Upper lobe of left lung (tissue), 6 donors: ENCODE measurements around the gene LDLRAD2. TPM values are rescaled to one million over a fixed set of nuclear protein-coding genes. Genes with fewer than 3 reads are reported as not detected.

ENCODE experiments used
- ATAC-seq, 2 donors: fragments of 200-7000 bp; cut with Tn5 transposase; one replicate each; pipeline ENCODE4 v1.9.1; 2022; ENCODE audit warnings: mild to moderate bottlenecking in 2 of 2, moderate library complexity in 2 of 2; ENCODE audit not compliant: low FRiP score in 2 of 2
- DNase-seq, 2 donors: peaks; one replicate each; pipeline ENCODE4 v3.0.0-alpha.2; 2019 to 2020
- H3K27ac ChIP-seq, 4 donors: fragments of 200-600 bp; sonication (generic); one replicate each; pipeline ENCODE4 v1.5.1; 2016 to 2019
- H3K27me3 ChIP-seq, 4 donors: fragments of 200-600 bp; sonication (generic); one replicate each; pipeline ENCODE4 v1.5.1; 2017 to 2019
- H3K36me3 ChIP-seq, 4 donors: fragments of 200-600 bp; sonication (generic); one replicate each; pipeline ENCODE4 v1.5.1; 2016 to 2019
- H3K4me1 ChIP-seq, 4 donors: fragments of 200-600 bp; sonication (generic); one replicate each; pipeline ENCODE4 v1.5.1; 2018 to 2019
- H3K4me3 ChIP-seq, 4 donors: fragments of 200-600 bp; sonication (generic); one replicate each; pipeline ENCODE4 v1.5.1; 2017 to 2019; ENCODE audit warnings: mild to moderate bottlenecking in 2 of 4, moderate library complexity in 1 of 4
- H3K9me3 ChIP-seq, 4 donors: fragments of 200-600 bp; sonication (generic); one replicate each; pipeline ENCODE4 v1.5.1; 2018 to 2019
- EP300 ChIP-seq, 4 donors: sonication (generic); formaldehyde crosslinking; IDR thresholded peaks; one replicate each; pipeline ENCODE4 v1.5.1; 2017; ENCODE audit warnings: antibody characterized with exemption in 4 of 4, control low read depth in 2 of 4
- POLR2A ChIP-seq, 4 donors: fragments of 450-650 bp; IDR thresholded peaks; one replicate each; pipeline ENCODE4 v1.5.1; 2016 to 2017; ENCODE audit warnings: antibody characterized with exemption in 4 of 4, mild to moderate bottlenecking in 2 of 4
- POLR2AphosphoS5 ChIP-seq, 2 donors: sonication (generic); formaldehyde crosslinking; IDR thresholded peaks; one replicate each; pipeline ENCODE4 v1.5.1; 2017; ENCODE audit warnings: antibody characterized with exemption in 2 of 2
- WGBS, 2 donors: methylation state at CpG; one replicate each; pipeline ENCODE4 v1.1.5; 2017 to 2018; 5-methylcytosine and 5-hydroxymethylcytosine counted together
- total RNA-seq, 6 donors: library from RNA; depleted of rRNA in 4 of 6; stranded (reverse); fragments of >200 nt in 4 of 6; gene quantifications; one replicate each; pipeline versions ENCODE4 v1.1.0 to v1.2.1, GENCODE V29; 2016 to 2021
- TF ChIP-seq, protein P1 (sequence below), 6 experiments: fragments of 450-650 bp in 4 of 6; fragments of 200-600 bp in 2 of 6; sonication (generic) in 2 of 6; IDR thresholded peaks; one replicate each; pipeline ENCODE4 v1.5.1; 2016 to 2019; ENCODE audit warnings: antibody characterized with exemption in 6 of 6
- donor health status: DM: no; HTN: no; CAD: no; lungs with moderate emphysema.
- donor health status: DM: no; HTN: yes; CAD: no; lungs with severe emphysema.

Gene LDLRAD2
- total RNA-seq, 6 donors from 2014 or later: 0.24 to 0.59 (median 0.34) TPM; not detected in 3

DNA sequence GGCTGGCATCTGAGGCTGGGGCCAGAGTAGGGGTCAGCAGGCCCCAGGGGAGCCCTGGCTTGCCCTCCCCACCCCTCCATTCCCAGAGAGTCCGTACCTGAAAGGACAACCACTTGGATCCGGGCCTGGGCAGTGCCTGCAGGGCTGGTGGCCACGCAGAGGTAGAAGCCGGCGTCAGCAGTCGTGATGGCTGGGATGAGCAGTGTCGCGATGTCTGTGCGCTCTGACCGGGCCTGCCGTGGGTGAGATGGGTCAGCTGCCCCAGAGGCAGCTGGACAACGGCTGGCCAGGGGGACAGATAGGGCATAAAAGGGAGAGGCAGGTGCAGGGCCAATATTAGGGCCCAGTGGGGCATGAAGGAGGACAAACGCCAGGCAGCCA, 42.7 kb downstream of the LDLRAD2 start:
- Histone ChIP-seq H3K36me3 (peaks cover 4 to 94% (median 77%) of the 10 kb centered on the region in 4 donors), H3K27me3 (no peaks in the 10 kb centered on the region), H3K4me3 (no peak overlapping the region), H3K27ac (no peak overlapping the region), H3K4me1 (no peaks in the 10 kb centered on the region), H3K9me3 (no peaks in the 10 kb centered on the region)
- ATAC-seq: no peak
- no peak for TF ChIP-seq POLR2A (IDR thresholded peaks at IDR 0.05)
- TF ChIP-seq EP300 (IDR thresholded peaks at IDR 0.05): no peak
- no peak for TF ChIP-seq POLR2AphosphoS5 (IDR thresholded peaks at IDR 0.05)
- TF ChIP-seq, protein P1, sequence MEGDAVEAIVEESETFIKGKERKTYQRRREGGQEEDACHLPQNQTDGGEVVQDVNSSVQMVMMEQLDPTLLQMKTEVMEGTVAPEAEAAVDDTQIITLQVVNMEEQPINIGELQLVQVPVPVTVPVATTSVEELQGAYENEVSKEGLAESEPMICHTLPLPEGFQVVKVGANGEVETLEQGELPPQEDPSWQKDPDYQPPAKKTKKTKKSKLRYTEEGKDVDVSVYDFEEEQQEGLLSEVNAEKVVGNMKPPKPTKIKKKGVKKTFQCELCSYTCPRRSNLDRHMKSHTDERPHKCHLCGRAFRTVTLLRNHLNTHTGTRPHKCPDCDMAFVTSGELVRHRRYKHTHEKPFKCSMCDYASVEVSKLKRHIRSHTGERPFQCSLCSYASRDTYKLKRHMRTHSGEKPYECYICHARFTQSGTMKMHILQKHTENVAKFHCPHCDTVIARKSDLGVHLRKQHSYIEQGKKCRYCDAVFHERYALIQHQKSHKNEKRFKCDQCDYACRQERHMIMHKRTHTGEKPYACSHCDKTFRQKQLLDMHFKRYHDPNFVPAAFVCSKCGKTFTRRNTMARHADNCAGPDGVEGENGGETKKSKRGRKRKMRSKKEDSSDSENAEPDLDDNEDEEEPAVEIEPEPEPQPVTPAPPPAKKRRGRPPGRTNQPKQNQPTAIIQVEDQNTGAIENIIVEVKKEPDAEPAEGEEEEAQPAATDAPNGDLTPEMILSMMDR (IDR thresholded peaks at IDR 0.05): no peak
- WGBS, 2 donors: 93% methylated on average over 9 to 13 of the region's 13 CpGs
- DNase-seq: no peak

DNA sequence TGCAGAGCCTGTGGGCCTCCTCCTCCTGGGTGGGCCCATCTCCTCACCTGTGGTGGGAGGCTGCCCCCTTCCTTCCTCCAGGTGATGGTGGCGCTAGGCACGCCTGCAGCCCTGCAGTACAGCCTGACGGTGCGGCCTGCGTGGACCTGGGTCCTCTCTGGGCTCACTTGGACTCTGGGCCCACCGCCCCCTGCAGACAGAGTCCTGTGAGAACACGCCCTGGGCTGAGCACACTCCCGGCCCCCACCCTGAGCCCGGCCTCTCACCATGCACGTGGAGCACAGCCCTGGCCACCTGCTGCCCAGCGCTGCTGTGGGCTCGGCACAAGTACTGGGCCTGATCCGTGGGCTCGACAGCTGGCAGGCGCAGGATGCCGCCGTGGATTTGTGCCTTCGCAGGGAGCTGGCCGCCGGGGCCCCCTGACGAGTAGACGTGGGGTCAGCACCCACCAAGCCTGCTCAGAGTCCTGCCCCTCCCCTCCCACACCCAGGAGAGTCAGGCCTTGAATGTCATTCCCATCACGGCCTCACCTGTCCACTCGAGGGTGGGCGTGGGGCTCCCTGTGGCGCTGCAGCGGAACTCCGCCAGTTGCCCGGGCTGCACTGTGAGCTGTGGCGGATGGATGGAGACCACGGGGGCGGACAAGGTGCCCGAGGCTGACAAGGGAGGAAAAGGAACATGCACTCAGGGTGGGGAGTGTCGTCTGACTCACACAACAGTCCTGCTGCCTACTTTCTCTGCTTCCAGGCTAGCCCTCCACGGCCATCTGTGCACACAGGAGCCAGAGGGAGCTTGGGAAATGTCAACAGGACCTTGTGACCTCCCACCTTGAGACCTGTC, 43.4 kb downstream of the LDLRAD2 start:
- Histone ChIP-seq H3K4me1 (no peaks in the 10 kb centered on the region), H3K36me3 (peaks cover 4 to 94% (median 77%) of the 10 kb centered on the region in 4 donors), H3K4me3 (no peak overlapping the region), H3K27ac (no peak overlapping the region), H3K9me3 (no peaks in the 10 kb centered on the region), H3K27me3 (no peaks in the 10 kb centered on the region)
- no peak for ATAC-seq
- no peak for TF ChIP-seq EP300 (IDR thresholded peaks at IDR 0.05)
- TF ChIP-seq POLR2A (IDR thresholded peaks at IDR 0.05): no peak
- TF ChIP-seq, protein P1 (IDR thresholded peaks at IDR 0.05): no peak
- TF ChIP-seq POLR2AphosphoS5 (IDR thresholded peaks at IDR 0.05): no peak
- DNase-seq: peak in 1 of 2 donors; percentile 81
- 86 to 92% methylated on average over 11 to 15 of the region's 35 CpGs for WGBS, 2 donors

DNA sequence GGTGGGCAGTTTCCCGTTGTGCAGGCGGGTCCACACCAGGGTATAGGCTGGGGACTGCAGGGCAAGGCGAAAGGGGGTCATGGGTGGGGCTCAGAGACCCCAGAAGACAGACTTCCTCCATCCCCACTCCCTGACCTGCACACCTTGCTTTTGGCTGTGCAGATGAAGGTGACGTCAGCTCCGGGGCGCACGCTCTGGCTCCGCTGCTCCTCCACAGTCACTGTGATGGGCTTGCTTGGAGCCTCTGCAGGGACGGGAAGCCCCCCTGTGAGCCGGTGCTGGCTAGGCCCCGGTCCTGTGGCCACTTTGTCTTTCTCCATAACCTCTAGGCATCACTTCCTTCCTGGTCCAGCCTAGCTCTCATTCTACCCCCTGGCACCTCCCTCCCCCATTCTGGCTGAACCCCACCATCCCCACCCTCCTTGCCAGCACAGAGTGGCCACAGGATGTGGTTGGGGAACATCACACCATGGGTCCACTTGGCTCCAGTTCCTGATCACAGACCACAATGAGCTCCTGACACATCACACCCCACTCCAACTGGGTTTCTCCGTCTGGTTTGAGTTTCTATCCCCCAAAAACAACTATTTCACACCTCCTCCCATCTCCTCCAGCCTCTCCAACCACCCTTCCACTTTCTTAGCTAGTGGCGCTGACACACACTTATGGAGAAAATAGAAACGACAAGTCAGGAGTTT, 45.2 kb downstream of the LDLRAD2 start:
- TF ChIP-seq POLR2AphosphoS5 (IDR thresholded peaks at IDR 0.05) (no peak), POLR2A (IDR thresholded peaks at IDR 0.05) (no peak), EP300 (IDR thresholded peaks at IDR 0.05) (no peak)
- TF ChIP-seq, protein P1 (IDR thresholded peaks at IDR 0.05): no peak
- no peaks in the 10 kb centered on the region for H3K4me1 ChIP-seq
- H3K9me3 ChIP-seq: no peaks in the 10 kb centered on the region
- H3K27ac ChIP-seq: no peak overlapping the region
- WGBS, 2 donors: 74 to 83% methylated on average over 14 of the region's 14 CpGs
- peaks cover 10 to 94% (median 79%) of the 10 kb centered on the region in 4 donors for H3K36me3 ChIP-seq
- H3K4me3 ChIP-seq: no peak overlapping the region
- no peaks in the 10 kb centered on the region for H3K27me3 ChIP-seq
- peak in 1 of 2 donors; percentile 60 for DNase-seq
- no peak for ATAC-seq

DNA sequence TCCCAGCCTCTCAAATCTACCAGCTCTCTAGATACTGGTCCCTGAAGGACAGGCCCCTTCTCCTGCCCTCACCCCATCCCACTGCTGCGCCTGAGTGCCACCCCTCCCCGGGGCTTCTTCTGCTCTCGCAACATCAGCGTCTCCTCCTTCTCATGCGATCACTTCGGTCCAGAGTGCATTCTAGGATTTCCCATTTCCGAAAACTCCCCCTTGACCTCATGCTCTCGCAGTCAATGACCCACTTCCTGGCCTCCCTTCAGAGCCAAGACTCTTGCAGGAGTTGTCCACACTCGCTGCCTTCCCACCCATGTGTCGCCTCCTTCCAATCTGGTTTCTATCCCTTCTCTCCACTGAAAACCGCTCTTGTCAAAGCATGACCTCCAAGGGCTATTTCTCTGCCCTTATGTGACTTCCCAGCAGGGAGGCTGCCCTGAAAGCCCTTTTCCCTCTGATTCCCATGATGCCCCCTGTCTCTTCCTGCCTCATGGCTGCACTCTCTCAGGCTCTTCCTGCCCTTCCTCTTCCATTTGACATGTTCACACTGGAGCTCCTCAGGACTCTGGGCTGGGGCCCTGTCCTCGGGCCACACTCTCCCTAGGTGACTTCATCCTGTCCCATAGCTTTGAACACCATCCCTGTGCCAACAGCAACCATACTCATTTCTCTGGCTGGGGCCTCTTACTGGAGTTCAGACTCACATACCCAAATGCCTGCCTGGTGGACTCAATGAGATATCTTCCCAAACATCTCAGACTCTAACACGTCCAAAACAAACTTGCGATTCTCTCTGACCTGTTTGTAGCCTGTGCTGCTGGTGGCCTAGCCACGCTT, 46.0 kb downstream of the LDLRAD2 start:
- no peak overlapping the region for H3K27ac ChIP-seq
- ATAC-seq: no peak
- WGBS, 2 donors: 75 to 77% methylated on average over 15 of the region's 15 CpGs

More for the DNA sequence above, 46.0 kb downstream of the LDLRAD2 start:
- Histone ChIP-seq H3K27me3 (no peaks in the 10 kb centered on the region), H3K4me3 (no peak overlapping the region), H3K4me1 (no peaks in the 10 kb centered on the region), H3K36me3 (peaks cover 10 to 87% (median 72%) of the 10 kb centered on the region in 4 donors), H3K9me3 (no peaks in the 10 kb centered on the region)
- no peak for DNase-seq
- TF ChIP-seq EP300 (IDR thresholded peaks at IDR 0.05) (no peak), POLR2AphosphoS5 (IDR thresholded peaks at IDR 0.05) (no peak), POLR2A (IDR thresholded peaks at IDR 0.05) (no peak)
- TF ChIP-seq, protein P1 (IDR thresholded peaks at IDR 0.05): no peak
